HG03175 (cell line): ENCODE measurements around the gene SLC9A7.

Source experiments
- ATAC-seq: cut with Tn5 transposase; IDR thresholded peaks from one replicate; pipeline ENCODE4 v1.9.1; 2021; ENCODE audit warnings: mild to moderate bottlenecking, moderate library complexity; ENCODE audit not compliant: unreplicated experiment

SLC9A7 gene

GRCh38 chrX:46653482-46653881 lies 105.4 kb downstream of the SLC9A7 start:
- no peak for ATAC-seq

- no peak for ATAC-seq
Measured at GRCh38 chrX:46649421-46650260, 109.3 kb downstream of the SLC9A7 start.

GRCh38 chrX:46648660-46649059 lies 110.3 kb downstream of the SLC9A7 start:
- no peak for ATAC-seq

- ATAC-seq = no peak
Measured at GRCh38 chrX:46647251-46647650, 111.7 kb downstream of the SLC9A7 start.

GRCh38 chrX:46645614-46646013 lies 113.3 kb downstream of the SLC9A7 start:
- no peak for ATAC-seq

GRCh38 chrX:46643636-46644035 lies 115.3 kb downstream of the SLC9A7 start:
- no peak for ATAC-seq

- peak; percentile 65 for ATAC-seq
Measured at GRCh38 chrX:46642145-46642544, 116.8 kb downstream of the SLC9A7 start.

GRCh38 chrX:46637938-46638337 lies 121.0 kb downstream of the SLC9A7 start:
- peak; percentile 66 for ATAC-seq

GRCh38 chrX:46636223-46636622 lies 122.7 kb downstream of the SLC9A7 start:
- no peak for ATAC-seq

- ATAC-seq = no peak
Measured at GRCh38 chrX:46635186-46635585, 123.7 kb downstream of the SLC9A7 start.

GRCh38 chrX:46634577-46634976 lies 124.3 kb downstream of the SLC9A7 start:
- no peak for ATAC-seq

GRCh38 chrX:46630141-46630540 lies 128.8 kb downstream of the SLC9A7 start:
- ATAC-seq = no peak

GRCh38 chrX:46628460-46629371 lies 130.2 kb downstream of the SLC9A7 start:
- ATAC-seq = peak; percentile 86

- ATAC-seq = no peak
Measured at GRCh38 chrX:46627711-46628419, 131.1 kb downstream of the SLC9A7 start.

- ATAC-seq = no peak
Measured at GRCh38 chrX:46627062-46627461, 131.9 kb downstream of the SLC9A7 start.

GRCh38 chrX:46626566-46626965 lies 132.4 kb downstream of the SLC9A7 start:
- ATAC-seq = no peak

GRCh38 chrX:46624090-46624786 lies 134.7 kb downstream of the SLC9A7 start:
- no peak for ATAC-seq

GRCh38 chrX:46621572-46621971 lies 137.3 kb downstream of the SLC9A7 start:
- ATAC-seq = no peak

- ATAC-seq = no peak
Measured at GRCh38 chrX:46620505-46620904, 138.4 kb downstream of the SLC9A7 start.

GRCh38 chrX:46618947-46619346 lies 140.0 kb downstream of the SLC9A7 start:
- ATAC-seq = no peak

- ATAC-seq = no peak
Measured at GRCh38 chrX:46617906-46618305, 141.0 kb downstream of the SLC9A7 start.
